PC-9 (cell line): ENCODE results near the gene MEF2A. TPM values are rescaled to one million over a fixed set of nuclear protein-coding genes. Genes with fewer than 3 reads are reported as not detected.

Experiments used
- BruUV-seq: library from RNA; stranded (reverse); fragments of 400-500 nt; replicated peaks from 2 replicates; lab custom pipeline; 2021; lab: Mats Ljungman, UMichigan
- CTCF ChIA-PET: fragments of 300-600 bp; sonication (Branson Sonifier 250); formaldehyde crosslinking; loops from one replicate; lab custom pipeline; 2022; ENCODE audit warnings: antibody characterized with exemption; lab: Charles Lee
- POLR2A ChIA-PET: fragments of 300-600 bp; sonication (Branson Sonifier 250); formaldehyde crosslinking; loops from one replicate; lab custom pipeline; 2022; ENCODE audit warnings: antibody characterized with exemption; ENCODE audit not compliant: unreplicated experiment; lab: Charles Lee
- DNase-seq, 2 experiments: peaks; one replicate each; pipeline versions ENCODE4 v3.0.0 to v3.0.0-alpha.2; 2015 to 2022; ENCODE audit warnings: mixed read lengths in 1 of 2
- H2AFZ ChIP-seq: fragments of 200-600 bp; sonication (generic); 2 replicates; pipeline ENCODE4 v1.8.1; 2017; ENCODE audit warnings: antibody characterized with exemption
- H3F3A ChIP-seq: fragments of 200-600 bp; sonication (generic); 2 replicates; pipeline ENCODE4 v1.8.1; 2017; ENCODE audit warnings: antibody characterized with exemption, mild to moderate bottlenecking, low read depth; ENCODE audit not compliant: insufficient read depth
- H3K27ac ChIP-seq: fragments of 200-600 bp; sonication (generic); 2 replicates; pipeline ENCODE4 v1.6.1; 2016; ENCODE audit warnings: mixed run types
- H3K27me3 ChIP-seq: fragments of 200-600 bp; sonication (generic); 2 replicates; pipeline ENCODE4 v1.6.1; 2016; ENCODE audit warnings: low read depth, mixed run types; ENCODE audit not compliant: insufficient read depth
- H3K36me3 ChIP-seq: fragments of 200-600 bp; sonication (generic); 2 replicates; pipeline ENCODE4 v1.6.1; 2016; ENCODE audit warnings: low read depth, mixed run types
- H3K4me1 ChIP-seq: fragments of 200-600 bp; sonication (generic); replicated peaks from 2 replicates; pipeline ENCODE4 v1.6.1; 2016; ENCODE audit warnings: mixed run types; ENCODE audit not compliant: insufficient read depth
- H3K4me2 ChIP-seq: fragments of 200-600 bp; sonication (generic); 2 replicates; pipeline ENCODE4 v1.6.1; 2017; ENCODE audit warnings: mixed run types
- H3K4me3 ChIP-seq: fragments of 200-600 bp; sonication (generic); 2 replicates; pipeline ENCODE4 v1.6.1; 2016; ENCODE audit warnings: mixed run types
- H3K79me2 ChIP-seq: fragments of 200-600 bp; sonication (generic); 2 replicates; pipeline ENCODE4 v1.6.1; 2017; ENCODE audit warnings: low read depth, mixed run types
- H3K9me2 ChIP-seq: fragments of 200-600 bp; sonication (generic); 2 replicates; pipeline ENCODE4 v1.8.1; 2017; ENCODE audit warnings: mild to moderate bottlenecking; ENCODE audit not compliant: insufficient read depth
- H3K9me3 ChIP-seq: fragments of 200-600 bp; sonication (generic); 2 replicates; pipeline ENCODE4 v1.8.1; 2016; ENCODE audit warnings: low read depth; ENCODE audit not compliant: insufficient read depth
- H4K20me1 ChIP-seq: fragments of 200-600 bp; sonication (generic); 2 replicates; pipeline ENCODE4 v1.8.1; 2017; ENCODE audit not compliant: insufficient read depth
- CTCF ChIP-seq: fragments of 200-600 bp; sonication (generic); conservative IDR thresholded peaks from 2 replicates; pipeline ENCODE4 v1.6.1; 2017; ENCODE audit warnings: mixed run types, antibody characterized with exemption, mild to moderate bottlenecking, moderate library complexity
- EZH2 ChIP-seq: fragments of 200-600 bp; sonication (generic); IDR thresholded peaks from 2 replicates; pipeline ENCODE4 v1.8.0; 2017; ENCODE audit warnings: antibody characterized with exemption, low read depth
- intact Hi-C: fragments of 100-400 bp; cut with micrococcal nuclease; formaldehyde crosslinking; loops from one replicate; pipeline ENCODE4 v1.10.0; 2022; ENCODE audit not compliant: unreplicated experiment
- total RNA-seq: library from RNA; stranded (reverse); gene quantifications from 2 replicates; pipeline ENCODE4 v1.2.3, GENCODE V29; 2021

Gene MEF2A
- total RNA-seq, 1 experiment from 2014 or later: 31.8 TPM

- Histone ChIP-seq H3K9me2 (no peaks in the 10 kb centered on the region), H2AFZ (no peak overlapping the region), H3F3A (no peaks in the 10 kb centered on the region; the same call in 1 of the 2 replicates), H3K79me2 (no peaks in the 10 kb centered on the region), H3K27ac (no peak overlapping the region), H3K4me1 (no peaks in the 10 kb centered on the region), H3K4me2 (no peak overlapping the region), H3K36me3 (peaks cover 7% of the 10 kb centered on the region; the same call in 1 of the 2 replicates), H3K27me3 (no peaks in the 10 kb centered on the region), H4K20me1 (no peaks in the 10 kb centered on the region), H3K9me3 (no peaks in the 10 kb centered on the region), H3K4me3 (no peak overlapping the region)
- no peak for TF ChIP-seq CTCF
- TF ChIP-seq EZH2: no peak
- intact Hi-C loops: no loop called here
- ChIA-PET CTCF (no interaction called here), POLR2A (interaction anchor here (0.6 kb wide), 1 partner anchor 9 kb away, joined by 3 read pairs; no protein-coding TSS in a partner anchor)
- no TSS peak for BruUV-seq
- no peak for DNase-seq
Measured at GRCh38 chr15:99671926-99672635, 106.3 kb downstream of the MEF2A start.

- Histone ChIP-seq H3K4me3 (no peak overlapping the region), H4K20me1 (no peaks in the 10 kb centered on the region), H2AFZ (no peak overlapping the region), H3K27me3 (no peaks in the 10 kb centered on the region), H3K9me3 (no peaks in the 10 kb centered on the region), H3K4me1 (no peaks in the 10 kb centered on the region), H3K79me2 (no peaks in the 10 kb centered on the region), H3K9me2 (no peaks in the 10 kb centered on the region), H3K4me2 (no peak overlapping the region), H3F3A (no peaks in the 10 kb centered on the region; the same call in 1 of the 2 replicates), H3K36me3 (peaks cover 7% of the 10 kb centered on the region; the same call in 1 of the 2 replicates), H3K27ac (no peak overlapping the region)
- intact Hi-C loops: no loop called here
- DNase-seq: no peak
- no TSS peak for BruUV-seq
- CTCF ChIA-PET: no interaction called here
- TF ChIP-seq EZH2: no peak
- TF ChIP-seq CTCF: no peak
- POLR2A ChIA-PET: no interaction called here
Measured at GRCh38 chr15:99673111-99673510, 107.3 kb downstream of the MEF2A start.

- H3K4me3 ChIP-seq: no peak overlapping the region
- no peaks in the 10 kb centered on the region; the same call in 1 of the 2 replicates for H4K20me1 ChIP-seq
- peaks cover 7% of the 10 kb centered on the region; the same call in 1 of the 2 replicates for H3K36me3 ChIP-seq
- CTCF ChIA-PET: no interaction called here
- no peaks in the 10 kb centered on the region; the same call in 1 of the 2 replicates for H3F3A ChIP-seq
- H3K27ac ChIP-seq: no peak overlapping the region
- no peaks in the 10 kb centered on the region for H3K79me2 ChIP-seq
- POLR2A ChIA-PET: no interaction called here
- BruUV-seq: no TSS peak
- H3K9me2 ChIP-seq: no peaks in the 10 kb centered on the region
- intact Hi-C loops: no loop called here
- no peak overlapping the region for H3K4me2 ChIP-seq
- H2AFZ ChIP-seq: no peak overlapping the region
- H3K4me1 ChIP-seq: no peaks in the 10 kb centered on the region
- no peaks in the 10 kb centered on the region for H3K27me3 ChIP-seq
- TF ChIP-seq CTCF (no peak), EZH2 (no peak)
- DNase-seq: no peak
- no peaks in the 10 kb centered on the region for H3K9me3 ChIP-seq
Measured at GRCh38 chr15:99674279-99674678, 108.5 kb downstream of the MEF2A start.
